ENCODE data around the gene SSR4.
"Not testable (repeated sequence)": the region's sequence is repeated elsewhere in the genome, so short reads cannot be mapped to it uniquely, and the experiment has no call there.

DNA sequence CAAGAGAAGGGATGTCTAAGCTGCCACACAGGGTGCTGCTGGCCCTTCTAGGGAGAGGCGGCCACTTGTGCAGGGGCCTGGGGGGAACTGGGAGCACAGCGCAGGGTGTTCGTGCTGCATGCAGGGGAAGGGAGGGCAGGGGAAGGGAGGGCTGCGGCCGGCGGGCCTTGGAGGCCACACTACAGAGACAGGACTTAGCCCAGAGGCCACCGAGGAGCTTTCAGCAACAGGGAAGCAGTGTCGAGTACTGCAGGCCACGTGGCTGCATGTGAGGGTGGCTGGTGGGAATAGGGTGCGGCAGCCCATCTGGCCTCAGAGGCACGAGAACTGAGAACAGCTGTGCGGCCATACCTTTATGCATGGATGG, 49.4 kb upstream of the SSR4 start:
- TF ChIP-seq POLR2A, CTCF (IDR thresholded peaks at IDR 0.05): not testable (repeated sequence)

Data from adrenal gland (tissue), 5 donors.